GM18873 (cell line): Measurements from ENCODE around the gene ARMH3.

Experiments used
- ATAC-seq: cut with Tn5 transposase; IDR thresholded peaks from one replicate; pipeline ENCODE4 v1.9.1; 2021; ENCODE audit warnings: mild to moderate bottlenecking, moderate library complexity, moderate number of reproducible peaks; ENCODE audit not compliant: unreplicated experiment, low FRiP score

Gene ARMH3

GRCh38 chr10:101816376-101816775 is 239.6 kb downstream of the ARMH3 start:
- ATAC-seq, result no peak

GRCh38 chr10:101814466-101815071 is 241.4 kb downstream of the ARMH3 start:
- no peak for ATAC-seq

- ATAC-seq, result no peak
These were observed 243.4 kb downstream of the ARMH3 start for GRCh38 chr10:101812606-101813005.

GRCh38 chr10:101807158-101807557 is 248.8 kb downstream of the ARMH3 start:
- no peak for ATAC-seq

GRCh38 chr10:101803511-101803910 is 252.5 kb downstream of the ARMH3 start:
- ATAC-seq, result no peak

- no peak for ATAC-seq
These were observed 258.4 kb downstream of the ARMH3 start for GRCh38 chr10:101797403-101798059.
